GM12875 (cell line): ENCODE measurements around the gene SASH1.

Experiments used
- H3K4me3 ChIP-seq: one replicate; pipeline ENCODE4 v1.5.1; 2011; ENCODE audit warnings: low read depth, low read length, control low read depth
- TF ChIP-seq, protein P1 (sequence below): IDR thresholded peaks from 2 replicates; pipeline ENCODE4 v1.5.1; 2011; ENCODE audit warnings: low read depth, mild to moderate bottlenecking, control low read depth, inconsistent platforms, low read length, moderate library complexity, borderline replicate concordance; ENCODE audit not compliant: insufficient read depth

Gene SASH1

DNA sequence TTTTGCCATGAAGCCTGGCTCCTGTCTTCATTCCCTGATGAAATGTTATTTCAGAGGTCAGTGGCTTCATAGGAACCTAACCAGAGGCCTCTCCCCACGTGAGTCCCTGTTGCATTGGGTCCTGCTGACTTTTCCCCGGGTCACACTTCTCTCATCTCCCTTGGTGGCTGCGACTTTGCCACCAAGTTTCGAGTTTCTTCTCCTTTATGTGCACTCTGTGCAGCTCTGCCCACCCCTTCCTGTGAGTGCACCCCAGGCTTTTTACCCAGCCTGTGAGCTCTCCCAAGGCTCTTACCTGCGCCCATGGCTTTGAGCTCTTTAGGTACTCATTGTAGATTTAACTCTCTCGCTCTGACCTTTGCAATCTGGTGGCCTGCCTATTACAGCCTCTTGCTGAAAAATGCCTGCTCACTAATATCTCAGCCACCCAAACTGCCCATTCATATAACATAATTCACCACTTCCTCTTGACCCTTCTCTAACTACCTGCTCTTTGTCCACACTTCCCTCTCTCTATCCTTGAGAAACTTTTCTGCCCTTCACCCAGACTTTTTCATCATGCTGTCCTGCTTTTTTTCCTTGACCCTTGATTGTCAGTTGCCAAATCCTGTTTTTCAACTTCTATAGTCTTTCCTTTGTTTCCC lies 105.9 kb downstream of the SASH1 start:
- no peak overlapping the region for H3K4me3 ChIP-seq
- TF ChIP-seq, protein P1, sequence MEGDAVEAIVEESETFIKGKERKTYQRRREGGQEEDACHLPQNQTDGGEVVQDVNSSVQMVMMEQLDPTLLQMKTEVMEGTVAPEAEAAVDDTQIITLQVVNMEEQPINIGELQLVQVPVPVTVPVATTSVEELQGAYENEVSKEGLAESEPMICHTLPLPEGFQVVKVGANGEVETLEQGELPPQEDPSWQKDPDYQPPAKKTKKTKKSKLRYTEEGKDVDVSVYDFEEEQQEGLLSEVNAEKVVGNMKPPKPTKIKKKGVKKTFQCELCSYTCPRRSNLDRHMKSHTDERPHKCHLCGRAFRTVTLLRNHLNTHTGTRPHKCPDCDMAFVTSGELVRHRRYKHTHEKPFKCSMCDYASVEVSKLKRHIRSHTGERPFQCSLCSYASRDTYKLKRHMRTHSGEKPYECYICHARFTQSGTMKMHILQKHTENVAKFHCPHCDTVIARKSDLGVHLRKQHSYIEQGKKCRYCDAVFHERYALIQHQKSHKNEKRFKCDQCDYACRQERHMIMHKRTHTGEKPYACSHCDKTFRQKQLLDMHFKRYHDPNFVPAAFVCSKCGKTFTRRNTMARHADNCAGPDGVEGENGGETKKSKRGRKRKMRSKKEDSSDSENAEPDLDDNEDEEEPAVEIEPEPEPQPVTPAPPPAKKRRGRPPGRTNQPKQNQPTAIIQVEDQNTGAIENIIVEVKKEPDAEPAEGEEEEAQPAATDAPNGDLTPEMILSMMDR = no peak

DNA sequence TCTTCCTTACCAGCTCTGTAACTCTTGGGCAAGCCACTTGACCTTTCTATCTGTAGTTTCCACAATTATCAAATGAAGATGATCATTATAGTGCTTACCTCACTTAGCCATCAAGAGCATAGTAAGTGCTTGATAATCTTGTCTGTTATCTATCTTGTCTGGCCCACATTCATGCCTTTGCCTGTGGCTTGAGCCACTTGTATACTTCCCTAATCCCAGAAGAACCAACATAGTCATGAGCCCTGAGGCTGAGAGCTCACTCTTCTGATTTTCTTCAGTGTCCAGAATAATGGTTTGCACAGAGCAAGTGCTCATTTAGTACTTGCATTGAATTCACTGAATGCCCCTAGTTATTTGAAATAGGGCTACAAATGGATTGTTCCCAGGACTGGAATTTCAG lies 108.2 kb downstream of the SASH1 start:
- no peak overlapping the region for H3K4me3 ChIP-seq
- TF ChIP-seq, protein P1 = no peak

DNA sequence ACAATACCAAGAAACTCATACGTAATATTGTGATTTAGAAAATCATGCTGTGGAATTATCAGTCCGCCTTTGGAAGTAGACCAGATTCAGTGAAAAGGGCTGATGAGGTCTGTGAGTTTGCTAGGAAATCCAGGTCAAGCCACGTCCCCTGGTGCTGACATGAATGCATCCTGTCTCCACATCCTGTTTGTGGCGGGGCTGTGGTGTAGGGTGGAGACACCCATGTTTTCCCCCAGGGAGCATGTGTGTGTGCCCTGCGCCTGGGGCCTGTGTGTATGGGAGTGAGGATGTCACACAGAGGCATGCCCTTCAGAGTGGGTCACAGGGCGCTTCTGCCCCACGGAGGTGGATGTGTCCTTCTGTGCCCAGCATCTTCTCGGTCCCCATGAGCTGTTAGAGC lies 109.1 kb downstream of the SASH1 start:
- TF ChIP-seq, protein P1 = no peak
- H3K4me3 ChIP-seq = no peak overlapping the region

DNA sequence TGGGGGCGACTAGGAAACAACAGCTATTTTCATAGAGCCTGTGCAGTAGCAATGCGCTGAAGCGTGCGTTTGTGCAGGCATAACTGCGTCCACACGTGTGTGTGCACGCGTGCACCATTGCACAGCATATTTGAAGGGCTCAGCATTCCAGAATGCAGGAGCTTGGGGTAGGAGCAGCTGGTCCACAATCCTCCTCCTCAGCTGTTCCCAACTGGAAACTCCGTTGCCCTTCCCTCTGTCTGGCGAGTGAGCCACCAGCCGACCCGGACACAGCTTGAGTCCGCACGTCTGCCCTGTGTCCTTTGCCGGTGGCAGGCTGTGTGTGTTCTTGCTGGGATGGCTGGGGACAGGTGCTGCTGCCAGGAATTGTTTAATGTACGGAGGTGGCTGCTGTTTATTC lies 110.2 kb downstream of the SASH1 start:
- TF ChIP-seq, protein P1 = no peak
- no peak overlapping the region for H3K4me3 ChIP-seq

DNA sequence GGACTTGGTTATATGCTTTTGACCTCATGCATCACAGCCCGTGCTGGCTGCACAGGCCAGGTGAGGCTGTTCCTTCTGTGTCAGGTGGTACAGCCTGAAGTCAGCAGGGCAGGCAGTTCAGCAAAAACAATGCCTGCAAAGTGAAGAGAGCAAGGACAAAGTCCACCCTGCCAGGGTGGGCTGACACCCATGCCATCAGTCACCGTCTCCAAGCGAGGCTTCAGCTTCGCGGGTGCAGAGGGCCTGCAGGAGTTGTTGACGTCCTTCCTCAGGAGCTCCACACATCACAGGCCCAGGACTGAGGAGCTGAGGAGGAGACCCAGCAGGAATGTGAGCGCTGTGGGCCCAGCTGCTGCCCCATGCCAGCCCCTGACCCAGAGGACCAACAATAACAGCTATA lies 111.3 kb downstream of the SASH1 start:
- TF ChIP-seq, protein P1 = no peak
- no peak overlapping the region for H3K4me3 ChIP-seq

DNA sequence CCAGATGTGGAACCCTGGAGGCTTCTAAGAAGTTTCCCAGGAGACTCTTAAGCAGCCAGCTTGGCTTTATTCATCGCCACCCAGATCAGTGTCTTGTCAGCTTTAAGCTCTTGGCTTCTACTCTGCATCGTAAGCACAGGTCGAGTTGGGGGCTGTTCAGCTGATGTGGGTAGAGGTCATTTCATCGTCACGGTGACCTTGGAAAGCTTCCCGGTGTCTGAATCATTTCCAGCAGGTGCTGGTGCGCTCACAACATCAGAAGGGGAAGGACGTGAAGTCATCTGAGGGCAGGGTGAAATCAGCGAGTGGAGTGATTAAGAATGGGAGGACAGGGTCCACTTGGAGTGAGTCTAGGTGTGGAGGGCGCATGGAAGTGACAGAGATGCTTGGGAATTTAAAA lies 112.6 kb downstream of the SASH1 start:
- no peak overlapping the region for H3K4me3 ChIP-seq
- TF ChIP-seq, protein P1 = no peak
